Vagina (tissue), 2 donors: ENCODE measurements around the gene APLP2.

Source experiments
- POLR2A ChIP-seq, 2 donors: fragments of 450-650 bp; IDR thresholded peaks; one replicate each; pipeline ENCODE4 v1.6.1; 2017; ENCODE audit warnings: antibody characterized with exemption in 2 of 2, mild to moderate bottlenecking in 2 of 2, moderate library complexity in 2 of 2
- TF ChIP-seq, protein P1 (sequence below), 3 experiments: fragments of 450-650 bp in 2 of 3; fragments of 200-600 bp in 1 of 3; sonication (generic) in 1 of 3; IDR thresholded peaks; one replicate each; pipeline ENCODE4 v1.5.1; 2017 to 2019; ENCODE audit warnings: antibody characterized with exemption in 3 of 3, mild to moderate bottlenecking in 2 of 3, moderate library complexity in 2 of 3

- TF ChIP-seq, protein P1, sequence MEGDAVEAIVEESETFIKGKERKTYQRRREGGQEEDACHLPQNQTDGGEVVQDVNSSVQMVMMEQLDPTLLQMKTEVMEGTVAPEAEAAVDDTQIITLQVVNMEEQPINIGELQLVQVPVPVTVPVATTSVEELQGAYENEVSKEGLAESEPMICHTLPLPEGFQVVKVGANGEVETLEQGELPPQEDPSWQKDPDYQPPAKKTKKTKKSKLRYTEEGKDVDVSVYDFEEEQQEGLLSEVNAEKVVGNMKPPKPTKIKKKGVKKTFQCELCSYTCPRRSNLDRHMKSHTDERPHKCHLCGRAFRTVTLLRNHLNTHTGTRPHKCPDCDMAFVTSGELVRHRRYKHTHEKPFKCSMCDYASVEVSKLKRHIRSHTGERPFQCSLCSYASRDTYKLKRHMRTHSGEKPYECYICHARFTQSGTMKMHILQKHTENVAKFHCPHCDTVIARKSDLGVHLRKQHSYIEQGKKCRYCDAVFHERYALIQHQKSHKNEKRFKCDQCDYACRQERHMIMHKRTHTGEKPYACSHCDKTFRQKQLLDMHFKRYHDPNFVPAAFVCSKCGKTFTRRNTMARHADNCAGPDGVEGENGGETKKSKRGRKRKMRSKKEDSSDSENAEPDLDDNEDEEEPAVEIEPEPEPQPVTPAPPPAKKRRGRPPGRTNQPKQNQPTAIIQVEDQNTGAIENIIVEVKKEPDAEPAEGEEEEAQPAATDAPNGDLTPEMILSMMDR (IDR thresholded peaks at IDR 0.05): no peak
- TF ChIP-seq POLR2A (IDR thresholded peaks at IDR 0.05): no peak
These were observed 14.1 kb upstream of the APLP2 start for GRCh38 chr11:130055617-130056016.
